KMS-11 (cell line): ENCODE results near the gene JAG2.

Source experiments
- H2AFZ ChIP-seq: fragments of 200-600 bp; sonication (generic); 2 replicates; pipeline ENCODE4 v1.6.1; 2016; ENCODE audit warnings: antibody characterized with exemption, mixed run types, low read depth
- H3K27ac ChIP-seq: fragments of 200-600 bp; sonication (generic); 2 replicates; pipeline ENCODE4 v1.6.1; 2016; ENCODE audit warnings: mild to moderate bottlenecking, mixed run types
- H3K27me3 ChIP-seq: fragments of 200-600 bp; sonication (generic); 2 replicates; pipeline ENCODE4 v1.6.1; 2017; ENCODE audit warnings: mild to moderate bottlenecking, low read depth, mixed run types, moderate library complexity; ENCODE audit not compliant: insufficient read depth
- H3K36me3 ChIP-seq: fragments of 200-600 bp; sonication (generic); 2 replicates; pipeline ENCODE4 v1.6.1; 2017; ENCODE audit warnings: mild to moderate bottlenecking, mixed run types; ENCODE audit not compliant: insufficient read depth
- H3K4me1 ChIP-seq: fragments of 200-600 bp; sonication (generic); 2 replicates; pipeline ENCODE4 v1.6.1; 2016; ENCODE audit warnings: mild to moderate bottlenecking, low read depth, mixed run types; ENCODE audit not compliant: poor library complexity, severe bottlenecking
- H3K4me2 ChIP-seq: fragments of 200-600 bp; sonication (generic); 2 replicates; pipeline ENCODE4 v1.7.0; 2016; ENCODE audit warnings: mild to moderate bottlenecking, mixed run types
- H3K4me3 ChIP-seq: fragments of 200-600 bp; sonication (generic); IDR thresholded peaks from 2 replicates; pipeline ENCODE4 v1.6.1; 2017; ENCODE audit warnings: low read depth, low read length, mixed read lengths; ENCODE audit not compliant: insufficient read depth
- H3K79me2 ChIP-seq: fragments of 200-600 bp; sonication (generic); 2 replicates; pipeline ENCODE4 v1.6.1; 2016; ENCODE audit warnings: low read depth, mixed run types; ENCODE audit not compliant: insufficient read depth
- H3K9ac ChIP-seq: fragments of 200-600 bp; sonication (generic); 2 replicates; pipeline ENCODE4 v1.6.1; 2016; ENCODE audit warnings: mild to moderate bottlenecking, mixed run types
- H4K20me1 ChIP-seq: fragments of 200-600 bp; sonication (generic); 2 replicates; pipeline ENCODE4 v1.6.1; 2016; ENCODE audit warnings: mild to moderate bottlenecking, mixed run types; ENCODE audit not compliant: insufficient read depth
- TF ChIP-seq, protein P1 (sequence below): fragments of 200-600 bp; sonication (generic); conservative IDR thresholded peaks from 2 replicates; pipeline ENCODE4 v1.6.1; 2017; ENCODE audit warnings: low read depth, mild to moderate bottlenecking, antibody characterized with exemption, low read length, moderate library complexity, mixed read lengths

Gene JAG2

DNA sequence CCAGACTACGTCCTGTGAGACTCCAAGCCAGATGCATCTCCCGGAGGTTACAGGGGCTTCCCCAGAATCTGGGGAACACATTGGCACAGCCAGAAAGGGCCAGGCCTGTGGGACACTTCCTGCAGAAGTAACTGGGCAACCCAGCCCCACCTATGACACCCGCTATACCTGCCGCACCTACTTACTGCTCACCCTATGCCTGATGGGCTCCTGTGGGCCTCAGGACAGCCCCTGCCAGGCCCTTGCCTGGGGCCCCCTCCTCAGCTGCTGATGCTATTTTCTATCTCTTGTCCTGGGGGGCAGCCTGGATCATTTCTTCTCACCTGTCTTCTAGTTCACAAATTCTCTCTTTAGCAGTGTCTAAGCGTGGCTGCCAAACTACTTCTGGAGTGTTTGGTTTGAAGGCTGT is 28.7 kb downstream of the JAG2 start:
- Histone ChIP-seq H3K9ac (no peak overlapping the region), H3K27ac (no peak overlapping the region), H3K4me1 (no peaks in the 10 kb centered on the region), H3K4me2 (no peak overlapping the region), H3K4me3 (no peak overlapping the region), H3K79me2 (no peaks in the 10 kb centered on the region), H2AFZ (no peak overlapping the region), H3K36me3 (no peaks in the 10 kb centered on the region), H3K27me3 (no peaks in the 10 kb centered on the region), H4K20me1 (no peaks in the 10 kb centered on the region)
- TF ChIP-seq, protein P1, sequence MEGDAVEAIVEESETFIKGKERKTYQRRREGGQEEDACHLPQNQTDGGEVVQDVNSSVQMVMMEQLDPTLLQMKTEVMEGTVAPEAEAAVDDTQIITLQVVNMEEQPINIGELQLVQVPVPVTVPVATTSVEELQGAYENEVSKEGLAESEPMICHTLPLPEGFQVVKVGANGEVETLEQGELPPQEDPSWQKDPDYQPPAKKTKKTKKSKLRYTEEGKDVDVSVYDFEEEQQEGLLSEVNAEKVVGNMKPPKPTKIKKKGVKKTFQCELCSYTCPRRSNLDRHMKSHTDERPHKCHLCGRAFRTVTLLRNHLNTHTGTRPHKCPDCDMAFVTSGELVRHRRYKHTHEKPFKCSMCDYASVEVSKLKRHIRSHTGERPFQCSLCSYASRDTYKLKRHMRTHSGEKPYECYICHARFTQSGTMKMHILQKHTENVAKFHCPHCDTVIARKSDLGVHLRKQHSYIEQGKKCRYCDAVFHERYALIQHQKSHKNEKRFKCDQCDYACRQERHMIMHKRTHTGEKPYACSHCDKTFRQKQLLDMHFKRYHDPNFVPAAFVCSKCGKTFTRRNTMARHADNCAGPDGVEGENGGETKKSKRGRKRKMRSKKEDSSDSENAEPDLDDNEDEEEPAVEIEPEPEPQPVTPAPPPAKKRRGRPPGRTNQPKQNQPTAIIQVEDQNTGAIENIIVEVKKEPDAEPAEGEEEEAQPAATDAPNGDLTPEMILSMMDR: no peak

DNA sequence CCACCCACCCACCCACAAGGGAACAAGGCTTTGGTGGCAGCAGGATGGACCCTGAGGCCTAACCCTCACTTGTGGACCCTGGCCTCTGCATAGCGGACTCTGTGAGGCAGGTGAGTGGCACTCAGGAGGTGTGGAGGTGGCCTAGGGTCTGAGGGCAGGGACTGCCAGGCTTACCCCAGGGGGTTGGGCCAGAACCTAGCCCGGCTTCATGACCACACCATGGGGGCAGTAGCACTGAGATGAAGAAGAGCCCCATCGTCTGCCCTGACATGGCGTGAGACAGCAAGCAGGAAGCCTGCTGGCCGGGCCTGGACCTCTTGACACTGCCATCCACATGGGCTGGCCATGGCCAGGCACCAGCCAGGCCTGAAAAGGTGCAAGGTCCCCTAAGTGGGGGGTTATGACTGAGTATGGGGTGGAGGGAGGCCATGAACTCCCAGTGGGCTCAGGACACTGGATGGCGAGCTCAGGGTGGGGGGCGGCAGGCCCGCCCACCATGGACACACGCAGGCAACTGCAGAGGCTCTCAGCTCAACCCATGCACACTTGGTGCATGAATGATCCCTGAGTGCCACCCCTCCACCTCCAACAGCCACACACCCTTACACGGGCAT is 29.3 kb downstream of the JAG2 start:
- Histone ChIP-seq H3K27ac (no peak overlapping the region), H3K9ac (no peak overlapping the region), H3K4me3 (no peak overlapping the region), H2AFZ (no peak overlapping the region), H3K4me1 (no peaks in the 10 kb centered on the region), H3K36me3 (no peaks in the 10 kb centered on the region), H3K79me2 (no peaks in the 10 kb centered on the region), H3K27me3 (no peaks in the 10 kb centered on the region), H3K4me2 (no peak overlapping the region), H4K20me1 (no peaks in the 10 kb centered on the region)
- TF ChIP-seq, protein P1: no peak

DNA sequence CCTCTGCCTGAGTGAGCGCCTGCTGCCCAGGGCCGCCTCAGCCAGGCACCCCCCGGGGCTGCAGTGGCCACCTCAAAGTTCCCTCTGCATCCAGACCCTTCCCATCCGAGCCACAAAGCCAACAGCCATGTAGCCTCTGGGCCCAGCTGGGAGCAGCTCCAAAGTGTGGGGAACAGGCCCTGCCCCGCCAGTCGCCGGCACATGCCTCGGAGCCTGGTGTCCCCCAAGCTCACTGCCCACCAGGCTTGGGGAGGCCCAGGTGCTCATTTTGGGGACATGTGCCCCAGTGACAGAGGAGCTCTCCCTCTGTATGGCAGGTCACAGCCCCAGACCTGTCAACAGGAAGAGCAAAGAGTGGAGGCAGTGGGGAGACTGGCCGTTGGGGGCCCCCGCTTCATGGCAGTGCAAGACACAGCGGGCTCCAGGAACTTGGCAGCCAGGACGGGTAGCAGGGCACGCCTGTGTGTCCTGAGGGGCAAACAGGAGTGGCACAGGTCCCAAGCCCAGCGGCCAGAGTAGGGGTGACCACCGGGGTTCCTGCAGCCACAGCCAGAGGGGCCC is 29.9 kb downstream of the JAG2 start:
- Histone ChIP-seq H3K36me3 (no peaks in the 10 kb centered on the region), H4K20me1 (no peaks in the 10 kb centered on the region), H3K27me3 (no peaks in the 10 kb centered on the region), H3K27ac (no peak overlapping the region), H3K4me3 (no peak overlapping the region), H3K4me1 (no peaks in the 10 kb centered on the region), H3K79me2 (no peaks in the 10 kb centered on the region), H3K9ac (no peak overlapping the region), H2AFZ (no peak overlapping the region), H3K4me2 (no peak overlapping the region)
- TF ChIP-seq, protein P1: no peak

DNA sequence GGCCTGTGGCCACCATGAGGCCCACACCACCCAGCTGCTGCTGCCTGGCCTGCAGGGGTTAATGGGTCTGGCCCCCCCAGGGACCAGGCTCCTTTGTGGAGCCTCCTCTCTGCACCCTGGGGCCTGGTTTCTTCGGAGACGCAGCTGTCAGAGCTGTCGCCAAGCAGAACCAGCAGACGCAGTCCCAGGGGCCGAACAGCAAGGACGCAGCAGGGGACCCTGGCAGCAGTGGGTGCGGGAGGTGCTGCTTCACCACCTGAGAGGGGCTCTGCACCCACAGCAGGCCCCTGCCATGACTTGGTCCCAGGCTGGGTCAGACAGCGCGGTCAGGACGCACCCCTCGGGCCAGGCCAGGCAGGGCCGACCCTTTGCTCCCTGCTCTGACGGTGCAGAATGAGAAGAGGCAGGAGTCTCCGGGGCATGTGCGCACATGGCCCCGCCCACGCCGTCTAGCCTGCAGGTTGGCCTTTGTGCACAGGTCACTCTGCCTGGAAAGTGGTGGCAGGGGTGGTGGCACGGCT is 30.5 kb downstream of the JAG2 start:
- Histone ChIP-seq H2AFZ (no peak overlapping the region), H3K27me3 (no peaks in the 10 kb centered on the region), H3K36me3 (no peaks in the 10 kb centered on the region), H3K4me2 (no peak overlapping the region), H3K9ac (no peak overlapping the region), H4K20me1 (no peaks in the 10 kb centered on the region), H3K79me2 (no peaks in the 10 kb centered on the region), H3K4me1 (no peaks in the 10 kb centered on the region), H3K27ac (no peak overlapping the region), H3K4me3 (no peak overlapping the region)
- TF ChIP-seq, protein P1: no peak
